Ramos (cell line): ENCODE results near the gene CAMTA1.

Experiments
- in situ Hi-C: fragments of 300-500 bp; cut with MboI; formaldehyde crosslinking; loops from one replicate; pipeline ENCODE4 v1.14.3; 2022; ENCODE audit warnings: low sequenced_read_pairs; ENCODE audit not compliant: unreplicated experiment

Gene CAMTA1

GRCh38 chr1:6777813-6778212 lies 7.4 kb upstream of the CAMTA1 start:
- in situ Hi-C loops: no loop called here

GRCh38 chr1:6779089-6779805 lies 6.0 kb upstream of the CAMTA1 start:
- in situ Hi-C loops: no loop called here

DNA sequence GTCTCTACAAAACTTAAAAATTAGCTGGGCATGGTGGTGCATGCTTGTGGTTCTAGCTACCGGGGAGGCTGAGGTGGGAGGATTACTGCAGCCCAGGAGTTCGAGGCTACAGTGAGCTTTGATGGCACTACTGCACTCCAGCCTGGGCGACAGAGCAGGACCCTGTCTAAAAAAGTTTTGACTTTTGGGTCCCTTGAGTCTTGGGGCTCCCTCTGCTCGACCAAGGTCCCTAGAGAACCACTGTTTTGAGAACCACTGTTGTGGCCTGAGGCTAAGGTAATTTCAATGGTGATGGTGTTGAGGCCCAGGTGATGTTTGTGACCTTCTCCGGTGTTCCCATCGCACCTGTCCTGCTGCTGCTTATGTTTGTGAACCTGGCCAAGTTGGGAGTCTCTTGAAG lies 3.1 kb upstream of the CAMTA1 start:
- in situ Hi-C loops: no loop called here

DNA sequence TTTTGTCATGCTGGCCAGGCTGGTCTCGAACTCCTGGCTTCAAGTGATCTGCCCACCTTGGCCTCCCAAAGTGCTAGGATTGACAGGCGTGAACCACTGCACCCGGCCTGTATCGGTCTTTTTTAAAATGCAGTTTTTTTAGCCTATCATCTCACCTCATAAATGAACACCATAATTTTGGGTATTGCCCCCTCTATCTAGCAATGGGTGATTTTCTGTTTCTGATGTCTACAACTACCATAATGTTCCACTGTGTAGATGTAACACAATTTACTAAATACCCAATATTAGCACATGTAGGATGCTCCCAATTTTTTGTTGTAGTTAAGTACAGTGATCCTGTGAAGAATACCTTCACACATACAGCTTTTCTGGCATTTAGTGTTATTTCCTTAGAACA lies 2.0 kb upstream of the CAMTA1 start:
- in situ Hi-C loops: no loop called here

GRCh38 chr1:6783936-6784559 lies 1.2 kb upstream of the CAMTA1 start:
- in situ Hi-C loops: no loop called here

DNA sequence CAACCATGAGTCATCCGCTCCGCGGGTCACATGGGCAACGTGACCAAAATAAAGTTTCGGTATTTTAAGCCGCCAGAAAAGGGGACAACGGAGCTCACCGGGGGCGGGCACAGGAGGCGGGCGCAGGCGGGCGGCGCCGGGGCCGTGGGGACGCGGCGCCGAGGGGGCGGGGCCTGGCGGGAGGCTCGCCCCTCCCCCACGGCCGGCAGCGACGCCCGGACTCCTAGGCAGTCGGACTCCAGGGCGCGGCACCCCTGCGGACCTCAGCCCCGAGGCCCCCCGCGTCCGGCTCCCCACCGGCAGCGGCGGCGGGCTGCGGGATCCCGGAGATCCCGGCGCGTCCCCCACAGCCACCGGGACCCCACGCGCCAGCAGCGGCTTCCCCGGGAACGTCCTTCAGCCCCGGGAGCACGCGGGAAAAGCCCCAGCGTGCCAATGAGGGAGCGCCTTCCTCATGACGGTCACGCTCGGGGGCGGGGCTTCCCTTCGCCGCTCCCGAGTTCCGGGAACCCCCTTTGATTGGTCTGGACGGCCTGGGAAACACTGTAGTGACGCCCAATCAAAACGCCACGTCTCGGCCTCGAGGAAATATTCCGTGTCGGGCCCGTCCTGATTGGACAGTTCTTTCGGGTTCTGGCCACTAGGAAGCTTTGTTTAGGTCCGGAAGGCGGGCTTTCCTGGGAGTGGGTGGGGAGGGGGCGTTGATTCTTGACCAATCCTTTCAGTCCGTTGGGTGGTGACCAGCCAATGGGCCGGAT lies 515 bp upstream of the CAMTA1 start:
- in situ Hi-C loops: no loop called here

GRCh38 chr1:6785728-6786505 lies 663 bp downstream of the CAMTA1 start:
- in situ Hi-C loops: no loop called here

DNA sequence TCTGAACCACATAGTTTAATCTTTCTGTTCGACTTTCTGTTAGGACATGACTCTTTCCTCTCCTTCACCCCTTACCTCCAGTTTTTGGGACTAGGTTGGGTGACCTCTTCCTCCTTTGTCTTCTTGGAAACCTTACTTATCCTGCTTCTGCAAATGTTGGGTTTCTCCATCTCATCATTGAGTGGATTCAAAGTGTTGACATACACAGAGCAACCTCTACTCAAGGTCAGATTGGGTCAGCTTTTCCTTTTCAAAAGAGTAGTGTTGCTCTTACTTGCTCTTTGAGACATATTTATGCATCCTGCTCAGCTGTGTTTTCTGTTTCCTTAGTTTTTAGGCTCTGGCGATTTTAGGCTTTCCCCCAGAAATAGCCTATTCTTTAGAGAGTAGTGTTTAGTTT lies 3.7 kb downstream of the CAMTA1 start:
- in situ Hi-C loops: no loop called here

DNA sequence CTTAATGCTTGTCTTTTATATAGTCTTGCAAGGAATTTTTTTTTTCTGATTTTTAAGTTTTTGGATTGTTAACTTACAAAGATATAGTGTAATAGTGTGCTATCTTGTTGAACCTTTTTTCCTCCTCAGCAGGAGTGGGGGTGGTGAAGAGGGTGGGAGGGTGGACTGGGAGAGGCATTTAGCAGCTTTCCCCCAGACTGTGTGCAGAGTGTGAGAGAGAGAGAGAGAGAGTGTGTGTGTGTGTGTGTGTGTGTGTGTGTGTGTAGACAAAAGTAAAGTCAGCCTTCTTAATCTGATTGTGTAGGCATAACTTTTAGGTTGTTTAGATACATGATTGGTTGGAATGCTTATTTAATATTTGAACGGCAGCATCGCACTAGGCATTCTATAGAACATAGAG lies 4.9 kb downstream of the CAMTA1 start:
- in situ Hi-C loops: no loop called here

GRCh38 chr1:6794164-6794563 lies 8.9 kb downstream of the CAMTA1 start:
- in situ Hi-C loops: no loop called here

GRCh38 chr1:6795203-6795602 lies 9.9 kb downstream of the CAMTA1 start:
- in situ Hi-C loops: no loop called here

GRCh38 chr1:6795661-6796060 lies 10.4 kb downstream of the CAMTA1 start:
- in situ Hi-C loops: no loop called here

GRCh38 chr1:6796095-6796494 lies 10.8 kb downstream of the CAMTA1 start:
- in situ Hi-C loops: no loop called here

- in situ Hi-C loops: no loop called here
Observed at GRCh38 chr1:6799499-6799898, 14.2 kb downstream of the CAMTA1 start.

DNA sequence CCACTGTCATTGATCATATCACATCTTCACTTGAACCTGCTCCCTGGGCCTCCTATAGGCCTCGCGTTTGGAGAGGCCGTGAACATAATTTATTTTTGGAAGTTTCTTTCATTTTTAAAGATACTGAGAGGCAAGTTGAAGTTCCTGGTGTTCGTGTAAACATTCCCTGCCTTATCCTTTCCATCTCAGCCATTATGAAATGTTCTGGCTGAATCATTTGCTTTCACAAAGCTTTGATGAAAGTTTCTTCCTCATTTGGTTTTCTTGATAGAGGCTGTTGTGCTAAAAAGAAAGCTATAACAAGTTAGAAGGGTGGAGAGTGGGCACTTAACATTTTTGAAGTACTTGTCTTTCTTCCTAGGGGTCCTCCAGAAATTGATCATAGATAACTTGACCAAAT lies 15.5 kb downstream of the CAMTA1 start:
- in situ Hi-C loops: no loop called here

DNA sequence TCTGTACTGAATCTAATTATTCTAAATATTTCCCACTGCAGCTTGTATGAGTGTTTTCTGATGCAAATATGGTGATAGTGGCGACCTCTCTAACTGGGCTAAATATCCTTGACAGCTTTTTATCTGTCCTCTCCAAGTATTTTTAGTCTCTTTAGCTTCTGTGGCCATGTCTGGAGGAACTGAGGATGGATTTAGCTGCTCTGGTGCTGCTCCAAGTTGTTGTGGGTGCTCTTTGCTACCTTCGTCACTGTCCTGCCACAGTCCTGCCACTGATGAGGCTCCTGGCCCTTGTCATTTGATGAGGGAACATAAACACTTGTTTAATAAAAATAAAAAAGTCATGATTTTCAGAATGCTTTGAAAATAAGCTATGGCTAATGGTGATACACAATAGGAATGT lies 15.9 kb downstream of the CAMTA1 start:
- in situ Hi-C loops: no loop called here

DNA sequence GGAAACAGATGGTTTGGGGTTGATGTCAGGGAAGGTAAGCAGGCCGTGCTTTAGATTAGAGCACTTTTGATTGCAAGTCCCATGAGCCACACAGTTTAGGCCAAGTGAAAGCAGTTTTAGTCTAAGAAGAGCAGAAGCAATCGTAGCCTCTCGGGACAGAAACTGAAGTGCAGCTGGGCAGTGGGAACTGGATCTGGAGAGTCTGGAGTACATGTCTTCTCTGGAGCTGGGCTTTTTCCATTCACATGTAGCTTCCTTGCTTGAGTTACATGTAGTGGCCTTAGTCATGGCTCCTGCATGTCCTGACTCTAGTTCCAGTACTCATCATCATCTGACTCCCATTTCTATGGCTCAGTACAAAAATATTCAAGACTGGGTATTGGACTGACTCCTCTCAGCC lies 16.7 kb downstream of the CAMTA1 start:
- in situ Hi-C loops: no loop called here

- in situ Hi-C loops: no loop called here
Observed at GRCh38 chr1:6802454-6802853, 17.2 kb downstream of the CAMTA1 start.

DNA sequence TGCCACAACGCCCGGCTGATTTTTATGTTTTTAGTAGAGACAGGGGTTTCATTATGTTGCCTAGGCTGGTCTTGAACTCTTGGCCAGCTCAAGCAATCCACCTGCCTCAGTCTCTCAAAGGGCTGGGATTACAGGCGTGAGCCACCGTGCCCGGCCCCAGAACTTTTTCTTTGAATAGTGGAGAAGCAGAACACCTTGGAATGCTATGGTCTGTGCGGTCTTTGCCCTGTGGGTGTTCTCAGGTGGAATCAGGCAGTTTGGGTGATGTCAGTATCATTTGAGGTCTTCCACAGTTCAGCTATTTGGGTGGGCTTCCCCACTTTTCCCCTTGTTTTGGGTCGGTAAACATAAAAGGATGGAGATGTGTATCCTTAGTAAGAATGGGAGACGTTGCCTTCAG lies 17.6 kb downstream of the CAMTA1 start:
- in situ Hi-C loops: no loop called here

- in situ Hi-C loops: no loop called here
Observed at GRCh38 chr1:6803357-6803756, 18.1 kb downstream of the CAMTA1 start.

DNA sequence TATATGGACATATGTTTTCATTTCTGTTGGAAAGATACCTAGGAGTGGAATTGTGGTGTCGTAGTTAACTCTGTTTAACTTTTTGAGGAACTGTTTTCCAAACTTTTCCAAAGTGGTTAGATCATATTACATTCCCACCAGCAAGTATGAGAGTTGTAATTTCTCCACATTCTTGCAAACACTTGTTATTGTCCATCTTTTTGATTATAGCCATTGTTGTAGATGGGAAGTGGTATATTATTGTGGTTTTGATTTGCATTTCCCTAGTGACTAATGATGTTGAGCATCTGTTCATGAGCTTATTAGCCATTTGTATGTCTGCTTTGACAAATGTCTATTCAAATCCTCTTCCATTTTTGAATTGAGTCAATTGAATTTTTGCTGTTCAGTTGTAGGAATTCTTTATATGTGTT lies 19.8 kb downstream of the CAMTA1 start:
- in situ Hi-C loops: no loop called here
